ENCODE results near the gene MANF.
A peak's percentile ranks its signal among the peaks of the same experiment; 100 is the strongest.
"Not testable (repeated sequence)": the region's sequence is repeated elsewhere in the genome, so short reads cannot be mapped to it uniquely, and the experiment has no call there.

The MANF gene

DNA sequence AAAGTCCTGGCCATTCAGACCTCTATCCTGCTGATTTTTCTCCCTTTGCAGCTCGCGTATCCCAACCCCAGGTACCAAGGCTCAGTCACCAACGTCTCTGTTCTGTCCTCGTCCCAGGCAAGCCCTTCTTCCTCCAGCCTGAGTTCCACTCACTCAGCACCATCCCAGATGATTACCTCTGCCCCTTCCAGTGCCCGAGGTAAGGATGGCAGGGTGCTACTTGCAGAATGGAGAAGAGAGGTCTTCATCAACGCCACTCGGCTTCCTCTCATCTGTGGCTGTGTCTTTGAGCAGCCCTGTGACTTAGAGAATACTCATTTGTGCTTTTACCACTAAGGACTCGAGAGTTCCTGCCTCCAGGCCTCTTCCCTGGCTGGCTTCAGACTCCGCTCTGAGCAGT, 22.6 kb upstream of the MANF start:
- no peak overlapping the region for H3K4me3 ChIP-seq (ENCODE audit: low read depth, low read length)
- DNase-seq: no peak
- no peaks in the 10 kb centered on the region for H3K27me3 ChIP-seq
- no peaks in the 10 kb centered on the region for H3K9me3 ChIP-seq
- TF ChIP-seq, protein P1, sequence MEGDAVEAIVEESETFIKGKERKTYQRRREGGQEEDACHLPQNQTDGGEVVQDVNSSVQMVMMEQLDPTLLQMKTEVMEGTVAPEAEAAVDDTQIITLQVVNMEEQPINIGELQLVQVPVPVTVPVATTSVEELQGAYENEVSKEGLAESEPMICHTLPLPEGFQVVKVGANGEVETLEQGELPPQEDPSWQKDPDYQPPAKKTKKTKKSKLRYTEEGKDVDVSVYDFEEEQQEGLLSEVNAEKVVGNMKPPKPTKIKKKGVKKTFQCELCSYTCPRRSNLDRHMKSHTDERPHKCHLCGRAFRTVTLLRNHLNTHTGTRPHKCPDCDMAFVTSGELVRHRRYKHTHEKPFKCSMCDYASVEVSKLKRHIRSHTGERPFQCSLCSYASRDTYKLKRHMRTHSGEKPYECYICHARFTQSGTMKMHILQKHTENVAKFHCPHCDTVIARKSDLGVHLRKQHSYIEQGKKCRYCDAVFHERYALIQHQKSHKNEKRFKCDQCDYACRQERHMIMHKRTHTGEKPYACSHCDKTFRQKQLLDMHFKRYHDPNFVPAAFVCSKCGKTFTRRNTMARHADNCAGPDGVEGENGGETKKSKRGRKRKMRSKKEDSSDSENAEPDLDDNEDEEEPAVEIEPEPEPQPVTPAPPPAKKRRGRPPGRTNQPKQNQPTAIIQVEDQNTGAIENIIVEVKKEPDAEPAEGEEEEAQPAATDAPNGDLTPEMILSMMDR (IDR thresholded peaks at IDR 0.05; ENCODE audit: low read depth, low read length): no peak
- H3K36me3 ChIP-seq: no peaks in the 10 kb centered on the region
- H3K4me1 ChIP-seq: no peaks in the 10 kb centered on the region

DNA sequence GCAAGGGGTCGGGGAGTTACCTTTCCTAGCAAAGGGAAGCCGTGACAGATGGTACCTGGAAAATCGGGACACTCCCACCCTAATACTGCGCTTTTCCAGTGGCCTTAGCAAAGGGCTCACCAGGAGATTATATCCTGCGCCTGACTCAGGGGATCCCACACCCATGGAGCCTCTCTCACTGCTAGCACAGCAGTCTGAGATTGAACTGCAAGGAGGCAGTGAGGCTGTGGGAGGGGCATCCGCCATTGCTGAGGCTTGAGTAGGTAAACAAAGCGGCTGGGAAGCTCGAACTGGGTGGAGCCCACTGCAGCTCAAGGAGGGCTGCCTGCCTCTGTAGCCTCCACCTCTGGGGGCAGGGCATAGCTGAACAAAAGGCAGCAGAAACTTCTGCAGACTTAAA, 16.8 kb upstream of the MANF start:
- H3K4me3 ChIP-seq (ENCODE audit: low read depth, low read length); H3K27me3 ChIP-seq; H3K9me3 ChIP-seq; DNase-seq; H3K36me3 ChIP-seq; H3K4me1 ChIP-seq: not testable (repeated sequence)

DNA sequence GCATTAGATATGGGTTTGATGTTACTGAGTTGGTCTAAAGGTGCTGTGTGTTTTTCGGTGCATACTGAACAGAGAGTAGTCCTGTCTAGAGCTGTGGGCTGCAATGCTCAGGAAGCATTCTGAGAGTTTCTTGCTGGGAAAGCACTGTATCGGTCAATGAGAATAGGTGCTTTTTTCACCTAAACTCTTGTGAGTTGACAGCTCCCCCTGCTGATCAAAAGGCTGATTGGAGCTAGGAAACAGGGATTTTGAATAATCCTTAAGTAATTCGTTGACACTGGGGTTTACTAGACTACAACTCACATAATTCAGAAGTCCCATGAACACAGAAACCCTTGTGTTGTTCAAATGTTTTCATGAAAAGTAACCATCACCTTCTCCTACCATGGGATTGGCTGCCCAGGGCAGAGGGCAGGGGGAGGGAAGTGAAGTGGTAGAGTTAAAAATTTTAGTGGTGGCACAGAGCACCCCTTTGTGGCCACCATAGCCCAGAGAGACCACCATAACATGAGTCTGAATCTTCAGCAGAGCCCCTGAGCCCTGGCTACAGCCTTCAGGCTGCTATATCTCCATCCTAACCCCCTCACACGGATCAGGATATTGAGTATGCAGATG, 13.0 kb upstream of the MANF start:
- Histone ChIP-seq H3K4me1 (no peaks in the 10 kb centered on the region), H3K4me3 (ENCODE audit: low read depth, low read length) (no peak overlapping the region), H3K9me3 (no peaks in the 10 kb centered on the region), H3K27me3 (no peaks in the 10 kb centered on the region), H3K36me3 (no peaks in the 10 kb centered on the region)
- TF ChIP-seq, protein P1 (IDR thresholded peaks at IDR 0.05; ENCODE audit: low read depth, low read length): peak; percentile 63
- DNase-seq: peak; percentile 53

DNA sequence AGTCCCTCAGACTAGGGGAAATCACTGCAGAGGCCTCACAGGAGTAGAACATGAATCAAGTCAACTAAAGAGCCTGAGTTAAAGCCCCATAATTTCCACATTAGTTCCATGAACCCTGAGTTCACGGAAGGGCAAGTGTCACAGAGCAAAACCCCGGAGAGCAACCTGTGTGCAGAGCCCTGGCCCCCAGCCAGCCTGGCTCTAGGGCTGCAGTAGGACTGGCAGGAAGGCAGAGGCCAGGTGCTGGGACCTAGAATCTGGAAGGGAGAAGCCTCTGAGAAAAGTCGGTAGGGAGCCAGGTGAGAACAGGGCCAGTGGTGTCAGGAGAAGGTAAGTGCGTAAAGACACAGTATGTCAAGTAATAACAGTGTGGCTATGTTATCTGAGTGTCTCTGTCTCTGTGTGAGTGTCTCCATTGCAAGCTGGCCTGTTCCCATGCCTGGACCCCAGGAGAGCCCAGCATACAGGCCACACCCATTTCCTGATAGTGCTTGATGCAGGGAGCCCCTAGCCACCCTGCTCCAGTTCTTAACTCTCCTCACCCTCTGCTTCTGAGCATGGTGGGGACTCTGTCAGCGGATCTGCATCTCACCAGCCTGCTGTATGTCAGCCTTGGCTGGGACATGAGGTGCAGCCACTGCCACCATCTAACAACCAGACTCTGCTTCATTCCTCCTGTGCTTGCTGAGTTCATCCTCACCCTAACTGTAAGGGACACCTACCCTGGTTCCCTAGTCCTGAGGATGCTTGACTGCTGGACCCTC, 11.3 kb upstream of the MANF start:
- Histone ChIP-seq H3K36me3 (no peaks in the 10 kb centered on the region), H3K4me1 (no peaks in the 10 kb centered on the region), H3K9me3 (no peaks in the 10 kb centered on the region), H3K27me3 (no peaks in the 10 kb centered on the region), H3K4me3 (ENCODE audit: low read depth, low read length) (no peak overlapping the region)
- DNase-seq: no peak
- TF ChIP-seq, protein P1 (IDR thresholded peaks at IDR 0.05; ENCODE audit: low read depth, low read length): no peak

DNA sequence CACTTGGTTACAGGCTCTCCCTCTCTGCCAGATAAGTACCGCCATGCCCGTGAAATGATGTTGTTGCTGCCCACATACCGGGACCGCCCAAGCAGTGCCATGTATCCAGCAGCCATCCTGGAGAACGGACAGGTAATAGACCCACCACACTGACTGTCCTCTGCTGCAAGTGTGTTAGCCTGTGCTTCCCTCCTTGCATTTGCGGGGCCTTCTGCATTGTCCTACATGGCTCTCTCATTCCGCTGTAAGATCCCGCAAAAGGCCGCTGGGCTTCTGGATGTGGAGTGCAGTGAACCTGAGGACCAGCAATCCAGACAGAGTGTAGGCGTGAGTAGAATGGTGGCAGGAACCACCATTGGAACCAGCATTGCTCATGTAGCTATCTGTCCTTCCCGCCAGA, 10.6 kb upstream of the MANF start:
- Histone ChIP-seq H3K36me3 (no peaks in the 10 kb centered on the region), H3K4me3 (ENCODE audit: low read depth, low read length) (no peak overlapping the region), H3K9me3 (no peaks in the 10 kb centered on the region), H3K4me1 (no peaks in the 10 kb centered on the region), H3K27me3 (no peaks in the 10 kb centered on the region)
- DNase-seq: no peak
- TF ChIP-seq, protein P1 (IDR thresholded peaks at IDR 0.05; ENCODE audit: low read depth, low read length): no peak

DNA sequence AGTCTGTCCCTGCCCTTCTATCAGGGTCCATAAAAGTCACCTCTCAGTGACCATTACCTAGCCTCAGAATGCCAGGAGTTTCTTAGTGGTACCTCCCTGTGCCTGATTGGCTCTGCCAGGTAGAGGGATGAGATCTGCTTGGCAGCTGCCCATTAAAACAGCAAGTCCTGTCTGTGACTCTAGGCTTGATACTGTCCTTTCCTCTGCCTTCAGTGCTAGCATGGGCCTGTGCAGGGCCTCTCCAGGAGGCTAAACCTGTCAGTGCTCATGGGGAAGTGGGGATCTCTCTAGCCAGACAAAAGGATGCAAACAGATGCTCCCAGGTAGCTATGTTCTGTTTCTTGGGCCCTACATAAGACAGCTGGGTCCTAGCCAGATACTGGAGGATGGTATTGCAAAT, 10.0 kb upstream of the MANF start:
- Histone ChIP-seq H3K27me3 (no peaks in the 10 kb centered on the region), H3K4me3 (ENCODE audit: low read depth, low read length) (no peak overlapping the region), H3K9me3 (no peaks in the 10 kb centered on the region), H3K4me1 (no peaks in the 10 kb centered on the region), H3K36me3 (no peaks in the 10 kb centered on the region)
- DNase-seq: no peak
- TF ChIP-seq, protein P1 (IDR thresholded peaks at IDR 0.05; ENCODE audit: low read depth, low read length): no peak
